ENCODE results near the gene D2HGDH.
A peak's percentile ranks its signal among the peaks of the same experiment; 100 is the strongest.

Gene D2HGDH

GRCh38 chr2:241762933-241763369 lies 28.5 kb downstream of the D2HGDH start:
- CTCF ChIA-PET: no interaction called here
- H3K9me3 Mint-ChIP-seq: peaks cover 3% of the 10 kb centered on the region

DNA sequence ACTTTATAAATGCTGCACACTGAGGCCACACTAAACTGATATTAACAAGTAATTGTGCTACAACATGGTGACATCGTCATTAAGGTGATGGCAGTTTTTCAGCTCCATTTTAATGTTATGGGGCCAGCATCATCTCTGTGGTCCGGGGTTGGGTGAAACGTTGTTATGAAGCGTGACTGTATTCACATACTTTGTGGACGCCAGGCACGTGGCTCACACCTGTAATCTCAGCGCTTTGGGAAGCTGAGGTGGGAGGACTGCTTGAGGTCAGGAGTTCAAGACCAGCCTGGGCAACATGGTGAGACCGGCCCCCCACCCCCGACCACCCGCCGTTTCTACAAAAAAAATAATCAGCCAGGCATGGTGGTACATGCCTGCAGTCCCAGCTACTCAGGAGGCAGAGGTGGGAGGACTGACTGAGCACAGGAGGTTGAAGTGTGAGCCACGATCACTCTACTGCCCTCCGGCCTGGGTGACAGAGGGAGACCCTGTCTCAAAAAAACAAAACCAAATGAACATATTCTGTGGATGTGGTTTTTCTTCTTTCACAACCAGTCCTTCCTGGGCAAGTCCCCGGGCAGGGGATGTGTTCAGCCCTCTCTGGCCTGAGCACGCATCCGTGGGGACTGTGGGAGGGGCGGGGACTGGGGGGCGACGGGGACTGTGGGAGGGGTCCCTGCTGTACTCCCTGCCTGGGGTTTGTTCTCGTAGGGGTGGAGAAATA lies 29.3 kb downstream of the D2HGDH start:
- peaks cover 4% of the 10 kb centered on the region for H3K27me3 Mint-ChIP-seq
- H3K27ac Mint-ChIP-seq: peak overlapping the region; percentile 38
- H3K36me3 Mint-ChIP-seq: peaks cover 10% of the 10 kb centered on the region
- peaks cover 13% of the 10 kb centered on the region for H3K4me1 Mint-ChIP-seq
- peaks cover 3% of the 10 kb centered on the region for H3K9me3 Mint-ChIP-seq
- H3K4me3 Mint-ChIP-seq: no peak overlapping the region
- peak; percentile 14 for DNase-seq
- CTCF ChIA-PET: no interaction called here

More at GRCh38 chr2:241762933-241763369, 28.5 kb downstream of the D2HGDH start:
- peak; percentile 27 for DNase-seq
- Mint-ChIP-seq H3K27ac (peak overlapping the region; percentile 38), H3K4me1 (peaks cover 13% of the 10 kb centered on the region), H3K27me3 (peaks cover 4% of the 10 kb centered on the region), H3K4me3 (no peak overlapping the region), H3K36me3 (peaks cover 10% of the 10 kb centered on the region)

DNA sequence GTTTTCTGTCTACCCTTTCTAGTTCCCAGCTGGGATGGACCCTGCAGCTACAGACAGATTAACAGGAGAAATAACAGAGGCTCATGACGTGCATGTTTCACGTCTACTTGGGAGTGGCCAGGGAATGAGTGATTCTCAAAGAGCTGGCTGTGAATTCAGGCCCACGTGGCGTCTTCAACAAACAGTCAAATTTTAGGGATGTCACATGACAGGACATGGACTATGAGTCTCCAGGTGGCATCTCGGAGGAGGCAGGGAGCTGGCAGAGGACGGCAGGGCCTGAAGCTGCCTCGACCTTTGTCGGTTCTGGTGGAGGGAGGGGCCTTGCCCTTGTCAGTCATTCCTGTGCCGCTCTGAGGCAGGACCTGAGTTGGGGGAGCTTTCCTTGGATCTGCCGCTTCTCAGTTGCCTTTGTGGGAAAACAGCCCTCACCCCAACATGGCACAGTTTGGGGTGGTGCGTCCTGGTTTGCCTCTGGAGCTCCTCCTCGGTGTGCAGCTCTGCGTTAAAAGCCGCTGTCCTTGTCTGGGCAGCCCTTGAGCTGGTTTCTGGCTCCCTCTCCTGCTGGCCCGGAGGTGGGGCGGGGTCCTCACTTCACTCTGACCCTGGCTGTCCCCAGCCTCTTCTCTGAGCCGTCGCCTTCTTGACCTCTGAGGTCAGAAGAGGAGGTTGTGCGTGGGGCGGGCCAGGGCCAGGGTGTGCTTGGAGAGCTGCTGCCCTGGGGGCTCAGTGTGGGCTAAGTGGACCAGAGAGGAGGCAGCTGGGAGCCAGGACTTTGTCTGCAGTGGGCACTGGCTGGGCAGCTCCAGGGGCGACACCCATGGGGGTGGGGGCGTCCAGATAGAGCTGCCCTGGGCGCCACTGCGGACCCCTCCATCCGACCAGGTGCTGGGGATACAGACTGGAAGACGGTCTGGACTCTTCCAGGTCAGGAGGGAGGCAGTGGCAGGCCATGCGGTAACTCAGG lies 30.1 kb downstream of the D2HGDH start:
- CTCF ChIA-PET: no interaction called here
- Mint-ChIP-seq H3K36me3 (peaks cover 7% of the 10 kb centered on the region), H3K4me3 (no peak overlapping the region), H3K27me3 (peaks cover 4% of the 10 kb centered on the region), H3K4me1 (peaks cover 10% of the 10 kb centered on the region), H3K27ac (no peak overlapping the region), H3K9me3 (peaks cover 3% of the 10 kb centered on the region)
- peak; percentile 18 for DNase-seq

DNA sequence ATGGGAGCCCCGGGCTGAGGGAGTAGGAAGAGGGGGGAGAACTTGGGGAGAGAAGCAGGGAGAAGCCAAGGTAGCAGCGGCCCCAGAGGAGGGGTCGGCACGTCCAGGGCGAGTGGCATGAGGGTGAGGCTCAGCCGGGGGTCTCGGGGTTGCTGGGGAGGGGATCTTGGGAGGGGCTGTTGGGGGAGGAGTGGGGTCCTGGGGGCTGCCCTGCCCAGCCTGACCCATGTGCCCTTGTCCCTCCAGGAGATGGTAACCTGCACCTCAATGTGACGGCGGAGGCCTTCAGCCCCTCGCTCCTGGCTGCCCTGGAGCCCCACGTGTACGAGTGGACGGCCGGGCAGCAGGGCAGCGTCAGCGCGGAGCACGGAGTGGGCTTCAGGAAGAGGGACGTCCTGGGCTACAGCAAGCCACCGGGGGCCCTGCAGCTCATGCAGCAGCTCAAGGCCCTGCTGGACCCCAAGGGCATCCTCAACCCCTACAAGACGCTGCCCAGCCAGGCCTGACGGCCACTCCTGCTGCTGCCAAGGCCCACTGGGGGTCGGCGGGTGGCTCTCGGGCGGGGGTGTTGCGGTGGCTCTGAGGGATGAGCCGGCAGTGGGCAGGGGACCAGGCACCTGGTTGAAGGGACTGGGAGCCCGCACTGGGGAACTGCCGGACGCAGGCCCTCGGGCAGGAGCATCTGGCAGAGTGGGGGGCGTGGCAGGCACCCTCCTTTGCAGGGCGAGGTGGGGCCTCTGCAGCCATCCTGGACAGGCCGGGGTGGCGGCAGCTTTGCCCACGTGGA lies 33.2 kb downstream of the D2HGDH start:
- Mint-ChIP-seq H3K27ac (no peak overlapping the region), H3K4me1 (peaks cover 13% of the 10 kb centered on the region), H3K9me3 (no peaks in the 10 kb centered on the region), H3K4me3 (no peak overlapping the region), H3K27me3 (peaks cover 4% of the 10 kb centered on the region), H3K36me3 (no peaks in the 10 kb centered on the region)
- DNase-seq: peak; percentile 15
- CTCF ChIA-PET: no interaction called here

GRCh38 chr2:241768251-241768711 lies 33.9 kb downstream of the D2HGDH start:
- H3K27me3 Mint-ChIP-seq: peaks cover 4% of the 10 kb centered on the region
- peaks cover 11% of the 10 kb centered on the region for H3K4me1 Mint-ChIP-seq
- no peak overlapping the region for H3K4me3 Mint-ChIP-seq
- no peaks in the 10 kb centered on the region for H3K36me3 Mint-ChIP-seq
- CTCF ChIA-PET: no interaction called here
- no peaks in the 10 kb centered on the region for H3K9me3 Mint-ChIP-seq
- DNase-seq: peak; percentile 16
- H3K27ac Mint-ChIP-seq: no peak overlapping the region

DNA sequence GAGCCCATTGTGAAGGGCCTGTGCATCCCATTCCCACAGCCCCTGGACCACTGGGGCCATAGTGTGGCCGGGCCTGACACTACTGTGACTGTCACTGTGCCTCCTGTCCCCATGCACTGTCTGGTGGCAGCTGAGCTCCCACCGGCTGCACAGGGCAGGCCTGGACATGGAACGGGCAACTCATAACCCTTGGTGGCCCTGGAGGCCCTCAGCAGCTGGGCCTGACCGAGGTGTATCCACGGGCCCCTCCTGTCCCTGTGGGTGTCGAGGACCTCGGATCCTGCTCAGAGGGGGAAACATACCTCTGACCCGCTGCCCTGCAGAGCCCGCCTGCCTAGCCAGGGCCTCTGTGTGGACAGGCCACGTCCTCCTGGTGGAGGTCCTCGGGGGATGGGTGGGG lies 34.4 kb downstream of the D2HGDH start:
- CTCF ChIA-PET: no interaction called here
- DNase-seq: peak; percentile 12
- H3K9me3 Mint-ChIP-seq: no peaks in the 10 kb centered on the region
- H3K4me1 Mint-ChIP-seq: peaks cover 11% of the 10 kb centered on the region
- H3K4me3 Mint-ChIP-seq: no peak overlapping the region
- no peak overlapping the region for H3K27ac Mint-ChIP-seq
- H3K36me3 Mint-ChIP-seq: no peaks in the 10 kb centered on the region
- H3K27me3 Mint-ChIP-seq: peaks cover 4% of the 10 kb centered on the region

- Mint-ChIP-seq H3K27me3 (peaks cover under 1% of the 10 kb centered on the region), H3K27ac (no peak overlapping the region), H3K4me3 (no peak overlapping the region), H3K9me3 (no peaks in the 10 kb centered on the region), H3K4me1 (peaks cover 11% of the 10 kb centered on the region), H3K36me3 (no peaks in the 10 kb centered on the region)
- peak; percentile 21 for DNase-seq
- CTCF ChIA-PET: no interaction called here
These were observed 35.4 kb downstream of the D2HGDH start for GRCh38 chr2:241769819-241770184.

DNA sequence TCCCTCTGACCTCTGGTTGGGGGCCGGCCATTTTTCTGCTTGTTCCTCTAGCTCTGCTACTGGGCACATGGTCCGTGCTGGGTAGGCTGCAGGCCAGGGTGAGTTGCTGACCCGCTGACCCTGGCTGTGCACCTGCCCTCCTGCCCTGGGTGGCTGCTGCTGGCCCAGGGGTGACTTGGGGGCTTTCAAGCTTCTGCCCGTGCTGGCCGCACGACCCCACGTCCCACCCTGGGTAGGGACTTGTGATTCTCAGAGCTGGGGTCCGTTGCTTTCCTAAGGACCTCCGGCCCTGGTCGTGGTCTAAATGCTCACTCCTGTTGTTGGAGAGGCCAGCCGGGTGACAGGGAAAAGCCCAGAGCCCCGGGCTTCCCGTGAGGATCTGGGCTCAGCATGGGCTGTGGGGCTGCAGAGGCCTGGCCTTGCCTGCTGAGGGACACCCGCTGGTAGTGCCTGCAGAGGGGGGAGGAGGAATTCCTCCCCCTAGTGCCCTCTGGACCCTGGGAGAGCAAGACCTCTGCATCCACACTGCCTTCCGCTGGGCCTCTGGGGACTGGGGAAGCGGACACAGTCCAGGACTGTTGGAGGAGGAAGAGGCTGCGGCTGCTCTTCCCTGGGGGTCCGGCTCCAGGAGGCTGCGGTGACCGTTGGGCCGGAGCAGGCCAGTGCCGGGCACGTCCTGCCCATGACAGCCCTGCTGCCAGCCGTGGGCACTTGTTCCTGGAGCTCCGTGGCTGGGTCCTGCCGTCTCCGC lies 35.9 kb downstream of the D2HGDH start:
- H3K27me3 Mint-ChIP-seq: peaks cover 4% of the 10 kb centered on the region
- CTCF ChIA-PET: no interaction called here

GRCh38 chr2:241770936-241771285 lies 36.5 kb downstream of the D2HGDH start:
- Mint-ChIP-seq H3K27ac (no peak overlapping the region), H3K9me3 (no peaks in the 10 kb centered on the region), H3K36me3 (no peaks in the 10 kb centered on the region), H3K27me3 (peaks cover 9% of the 10 kb centered on the region), H3K4me1 (peaks cover 11% of the 10 kb centered on the region), H3K4me3 (no peak overlapping the region)
- CTCF ChIA-PET: no interaction called here
- DNase-seq: no peak

More for the DNA sequence above, 35.9 kb downstream of the D2HGDH start:
- Mint-ChIP-seq H3K4me1 (peaks cover 11% of the 10 kb centered on the region), H3K9me3 (no peaks in the 10 kb centered on the region), H3K36me3 (no peaks in the 10 kb centered on the region), H3K4me3 (no peak overlapping the region), H3K27ac (no peak overlapping the region)
- peak; percentile 17 for DNase-seq

DNA sequence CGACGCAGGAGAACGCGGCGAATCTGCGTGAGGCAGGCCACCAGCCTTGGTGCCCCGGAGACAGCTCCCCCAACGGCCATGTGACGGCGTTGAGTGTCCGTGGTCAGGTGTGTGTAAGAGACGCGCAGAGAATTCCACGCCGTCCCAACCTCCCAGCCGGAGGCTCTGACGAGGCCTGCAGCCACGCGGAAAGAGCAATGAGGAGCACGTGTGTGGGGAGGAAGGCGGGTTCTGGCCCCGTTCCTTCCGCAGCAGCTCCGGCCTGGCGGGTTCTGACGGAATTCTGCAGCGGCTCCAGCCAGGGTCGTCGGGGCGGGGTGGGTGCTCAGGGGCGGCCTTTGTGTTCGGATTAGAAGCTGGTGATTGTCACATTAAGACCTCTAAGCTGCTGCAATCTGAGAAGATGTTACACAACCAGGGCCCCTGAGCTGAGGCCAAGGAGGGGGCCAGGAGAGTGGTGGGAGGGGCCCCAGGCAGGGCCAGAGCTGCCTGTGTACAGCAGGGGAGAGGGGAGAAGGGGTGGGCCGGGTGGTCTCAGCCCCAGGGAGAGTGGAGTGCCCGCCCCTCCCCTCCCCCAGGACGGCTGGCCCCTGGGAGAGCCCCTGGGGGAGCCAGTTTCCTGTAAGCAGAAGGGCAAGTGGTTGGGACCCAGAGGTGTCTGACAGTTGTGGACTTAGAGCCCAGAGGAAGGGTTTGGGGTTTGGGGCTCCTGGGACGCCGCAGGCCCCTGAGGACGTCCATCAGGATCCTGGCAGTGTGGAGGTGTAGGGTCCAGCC lies 37.0 kb downstream of the D2HGDH start:
- Mint-ChIP-seq H3K9me3 (no peaks in the 10 kb centered on the region), H3K4me1 (peaks cover 11% of the 10 kb centered on the region), H3K4me3 (no peak overlapping the region)

GRCh38 chr2:241772063-241772499 lies 37.7 kb downstream of the D2HGDH start:
- CTCF ChIA-PET: no interaction called here
- peaks cover 9% of the 10 kb centered on the region for H3K27me3 Mint-ChIP-seq
- DNase-seq: peak; percentile 47
- no peaks in the 10 kb centered on the region for H3K36me3 Mint-ChIP-seq
- peak overlapping the region; percentile 79 for H3K27ac Mint-ChIP-seq
- H3K4me1 Mint-ChIP-seq: peaks cover 11% of the 10 kb centered on the region
- no peak overlapping the region for H3K4me3 Mint-ChIP-seq
- no peaks in the 10 kb centered on the region for H3K9me3 Mint-ChIP-seq

More for the DNA sequence above, 37.0 kb downstream of the D2HGDH start:
- no peaks in the 10 kb centered on the region for H3K36me3 Mint-ChIP-seq
- peak overlapping the region; percentile 79 for H3K27ac Mint-ChIP-seq
- peaks cover 9% of the 10 kb centered on the region for H3K27me3 Mint-ChIP-seq
- CTCF ChIA-PET: no interaction called here
- DNase-seq: peak; percentile 15

- no peak overlapping the region for H3K4me3 Mint-ChIP-seq
- H3K36me3 Mint-ChIP-seq: no peaks in the 10 kb centered on the region
- no peaks in the 10 kb centered on the region for H3K9me3 Mint-ChIP-seq
- H3K27me3 Mint-ChIP-seq: peaks cover 9% of the 10 kb centered on the region
- DNase-seq: no peak
- CTCF ChIA-PET: interaction anchor here (1.3 kb wide), 1 partner anchor 31 kb away, joined by 4 read pairs; no protein-coding TSS in a partner anchor
- no peak overlapping the region for H3K27ac Mint-ChIP-seq
- H3K4me1 Mint-ChIP-seq: peaks cover 11% of the 10 kb centered on the region
These were observed 39.3 kb downstream of the D2HGDH start for GRCh38 chr2:241773511-241774418.
